Measurements from ENCODE around the gene SLC25A48.

SLC25A48 gene

GRCh38 chr5:135880801-135881200, 46.3 kb downstream of the SLC25A48 start:
- DNase-seq (ENCODE audit: low spot score) (no peak), FAIRE-seq (no peak)

- FAIRE-seq (no peak), DNase-seq (ENCODE audit: low spot score) (no peak)
Observed at GRCh38 chr5:135881244-135881643, 46.8 kb downstream of the SLC25A48 start.

DNA sequence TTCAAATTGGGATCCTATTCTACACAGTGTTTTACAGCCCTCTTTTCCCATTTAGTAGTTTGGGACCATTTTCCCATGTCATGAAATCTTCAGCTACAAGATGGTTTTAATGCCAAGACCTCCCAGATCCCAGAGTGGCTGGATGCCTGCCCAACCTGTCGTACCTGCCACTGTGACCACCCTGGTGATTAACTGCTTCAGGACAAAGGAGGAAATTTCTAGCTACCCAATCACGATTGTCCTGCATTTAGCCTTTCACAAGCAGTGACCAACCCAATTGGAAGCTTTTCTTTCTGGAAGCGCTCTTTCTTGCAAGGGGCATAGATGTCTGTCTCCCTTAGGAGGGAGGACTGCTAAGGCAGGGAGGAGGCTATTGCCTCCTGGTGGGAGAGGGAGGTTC, 47.4 kb downstream of the SLC25A48 start:
- DNase-seq (ENCODE audit: low spot score) (no peak), FAIRE-seq (no peak)

GRCh38 chr5:135883026-135883425, 48.6 kb downstream of the SLC25A48 start:
- no peak for FAIRE-seq

DNA sequence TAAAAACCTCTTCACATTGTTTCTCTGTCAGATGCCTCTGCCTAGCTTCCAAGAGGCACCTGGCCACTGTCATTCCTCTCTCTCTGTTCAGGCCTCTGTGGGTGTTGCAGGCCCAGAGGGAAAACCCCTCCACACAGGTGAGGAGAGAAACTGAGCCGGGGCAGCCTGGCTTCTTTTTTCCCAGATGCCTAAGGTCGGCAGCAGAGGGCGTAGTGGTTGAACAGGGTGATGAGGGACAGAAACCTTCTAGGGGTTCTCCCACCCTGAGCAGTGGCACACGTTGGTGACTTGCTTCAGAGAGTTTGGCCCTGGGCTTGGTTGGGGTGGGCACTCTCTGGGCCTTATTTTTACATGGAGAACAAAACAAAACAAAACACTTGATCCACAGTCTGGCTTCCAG, 49.0 kb downstream of the SLC25A48 start:
- DNase-seq (ENCODE audit: low spot score) (no peak), FAIRE-seq (no peak)

More at GRCh38 chr5:135883026-135883425, 48.6 kb downstream of the SLC25A48 start:
- no peak for DNase-seq (ENCODE audit: low spot score)

DNA sequence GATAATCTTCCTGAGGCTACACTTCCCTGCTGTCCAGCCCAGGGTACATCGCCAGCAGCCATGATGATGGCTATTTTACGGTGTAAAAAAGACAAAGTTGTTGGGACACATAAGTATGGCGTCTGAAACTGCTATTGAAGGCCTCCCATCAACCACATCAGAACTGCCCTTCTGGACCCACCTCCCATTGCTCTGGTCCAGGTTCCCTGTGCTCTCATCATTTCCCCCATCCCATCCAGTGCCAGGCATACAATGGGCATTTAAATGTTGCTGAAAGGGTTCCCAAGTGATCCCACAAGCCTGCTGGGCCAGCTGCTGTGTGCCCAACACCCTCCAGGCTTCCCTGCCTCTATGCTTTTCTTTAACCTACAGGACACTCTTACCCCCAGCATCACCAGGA, 50.6 kb downstream of the SLC25A48 start:
- FAIRE-seq = no peak
- DNase-seq (ENCODE audit: low spot score) = no peak

- no peak for DNase-seq (ENCODE audit: low spot score)
- no peak for FAIRE-seq
Observed at GRCh38 chr5:135886136-135886535, 51.7 kb downstream of the SLC25A48 start.

- no peak for FAIRE-seq
- peak; percentile 65 for DNase-seq (ENCODE audit: low spot score)
Observed at GRCh38 chr5:135887447-135887864, 53.0 kb downstream of the SLC25A48 start.

DNA sequence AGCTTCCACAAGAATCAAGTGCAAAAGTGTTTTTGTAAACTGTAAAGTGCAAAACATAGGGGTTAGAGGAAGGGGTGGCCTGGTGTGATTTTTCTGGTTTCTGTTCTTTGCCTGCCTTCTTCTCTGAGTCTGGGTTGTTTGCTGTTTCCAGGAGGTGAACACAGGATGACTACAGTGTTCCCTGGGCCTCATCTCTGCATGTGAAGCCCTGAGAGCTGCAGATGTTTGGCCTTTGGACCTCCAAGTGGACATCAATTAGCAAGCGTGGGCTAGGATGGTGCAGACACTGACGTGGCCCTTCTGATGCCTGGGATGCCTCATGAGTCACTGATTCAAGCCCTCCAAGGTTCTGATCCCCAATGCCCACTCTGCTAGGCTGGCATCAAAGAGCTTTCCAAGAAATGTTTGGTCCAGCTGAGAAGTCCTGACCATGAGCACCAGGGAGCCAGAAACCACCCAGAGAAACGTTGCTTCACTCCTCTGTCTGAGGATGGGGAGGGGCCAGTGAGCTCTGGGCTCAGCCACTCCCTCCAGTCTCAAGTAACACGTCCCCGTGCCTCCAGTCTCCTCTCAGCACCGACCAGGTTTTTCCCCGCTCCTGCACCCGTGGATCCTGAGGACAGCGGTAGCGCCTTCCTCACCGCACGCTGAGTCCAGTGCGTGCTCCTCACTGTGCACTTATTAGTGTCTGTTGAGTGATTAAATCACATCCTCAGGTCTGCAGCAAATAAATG, 53.6 kb downstream of the SLC25A48 start:
- no peak for FAIRE-seq
- DNase-seq (ENCODE audit: low spot score) = no peak

DNA sequence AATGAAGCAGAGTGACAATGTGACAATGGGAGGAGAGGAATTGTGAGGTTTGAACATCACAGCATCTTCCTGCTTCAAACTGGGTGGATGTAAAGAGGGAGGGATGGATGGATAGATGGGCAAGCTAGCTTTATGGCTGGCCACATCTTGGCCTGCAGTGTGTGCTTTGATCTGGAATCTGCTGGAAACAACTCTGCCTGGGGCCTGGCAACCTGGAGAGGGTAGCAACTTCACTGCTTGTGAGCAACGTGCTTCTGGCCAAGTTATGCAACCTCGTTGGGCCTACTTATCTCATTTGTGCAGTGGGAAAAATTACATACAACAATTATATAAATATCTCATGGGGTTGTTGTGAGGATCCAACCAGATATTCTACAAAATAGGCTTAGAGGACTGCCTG, 55.8 kb downstream of the SLC25A48 start:
- no peak for FAIRE-seq
- no peak for DNase-seq (ENCODE audit: low spot score)

DNA sequence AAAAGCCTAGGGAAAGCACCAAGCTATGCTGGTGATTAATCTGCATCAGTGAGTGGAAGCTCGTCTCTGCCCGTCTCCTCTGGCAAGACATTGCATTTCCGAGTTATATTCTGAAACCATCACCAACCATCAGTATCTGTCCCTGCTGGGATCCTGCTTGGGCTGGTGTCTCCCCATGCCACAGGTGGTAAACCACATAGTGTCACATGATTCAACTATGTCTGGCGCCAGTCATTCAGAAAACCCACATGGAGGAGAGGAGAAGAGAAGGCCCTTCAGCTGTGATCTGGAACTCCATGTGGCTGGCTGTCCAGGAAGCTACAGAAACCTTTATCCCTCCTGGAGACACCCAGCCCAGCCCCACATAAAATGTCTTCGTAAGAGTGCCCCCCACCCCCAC, 56.4 kb downstream of the SLC25A48 start:
- peak; percentile 96 for FAIRE-seq
- peak; percentile 89 for DNase-seq (ENCODE audit: low spot score)

DNA sequence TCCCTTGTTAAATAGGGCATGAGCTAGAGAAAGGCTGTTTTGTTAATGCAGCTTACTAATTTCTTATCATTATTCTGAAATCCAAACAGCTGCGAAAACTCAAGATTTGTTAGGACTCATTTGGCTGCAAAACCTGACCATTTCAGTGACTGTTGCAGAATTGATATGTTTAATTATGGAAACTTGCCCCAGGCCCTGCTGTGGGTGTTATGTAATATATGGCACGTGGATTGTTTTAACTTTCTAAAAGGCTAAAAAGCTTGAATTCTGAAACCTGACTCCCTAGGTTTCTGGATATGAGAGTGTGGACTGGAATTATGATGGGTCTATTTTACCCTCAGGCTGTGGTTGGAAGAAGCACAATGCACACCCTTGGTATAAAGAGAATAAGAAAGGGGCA, 56.8 kb downstream of the SLC25A48 start:
- DNase-seq (ENCODE audit: low spot score) (no peak), FAIRE-seq (no peak)

- DNase-seq (ENCODE audit: low spot score) = no peak
Observed at GRCh38 chr5:135891791-135892190, 57.3 kb downstream of the SLC25A48 start.

GRCh38 chr5:135894276-135894675, 59.8 kb downstream of the SLC25A48 start:
- DNase-seq (ENCODE audit: low spot score) (no peak), FAIRE-seq (no peak)

More at GRCh38 chr5:135891791-135892190, 57.3 kb downstream of the SLC25A48 start:
- FAIRE-seq = no peak

DNA sequence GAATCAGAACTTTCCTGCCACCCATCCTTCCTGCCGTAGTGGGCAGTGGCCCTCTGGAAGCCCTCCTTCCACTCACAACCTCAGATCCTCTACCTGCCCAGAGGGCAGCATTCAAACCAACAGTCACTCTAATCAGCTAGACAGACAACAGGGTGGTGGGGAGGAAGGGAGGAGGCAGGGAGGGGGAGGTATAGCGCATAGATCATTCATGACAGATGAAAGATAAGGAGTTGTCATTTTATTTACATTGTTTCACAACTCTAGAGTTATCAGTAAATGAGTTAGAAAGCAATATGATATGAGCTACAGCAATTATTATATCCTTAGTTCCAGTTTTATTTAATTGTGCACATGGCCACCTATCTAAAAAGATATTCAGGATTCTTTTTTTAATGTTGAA, 60.3 kb downstream of the SLC25A48 start:
- FAIRE-seq = no peak

GRCh38 chr5:135895474-135896006, 61.1 kb downstream of the SLC25A48 start, which contains the start of gene IL9:
Gene IL9, minus strand, starts transcription at chr5:135895841. Its CDS starts 25 bp downstream, at chr5:135895816.
- no peak for DNase-seq (ENCODE audit: low spot score)
- FAIRE-seq = no peak

More for the DNA sequence above, 60.3 kb downstream of the SLC25A48 start:
- DNase-seq (ENCODE audit: low spot score) = no peak

- no peak for DNase-seq (ENCODE audit: low spot score)
Observed at GRCh38 chr5:135898651-135899050, 64.2 kb downstream of the SLC25A48 start.

DNA sequence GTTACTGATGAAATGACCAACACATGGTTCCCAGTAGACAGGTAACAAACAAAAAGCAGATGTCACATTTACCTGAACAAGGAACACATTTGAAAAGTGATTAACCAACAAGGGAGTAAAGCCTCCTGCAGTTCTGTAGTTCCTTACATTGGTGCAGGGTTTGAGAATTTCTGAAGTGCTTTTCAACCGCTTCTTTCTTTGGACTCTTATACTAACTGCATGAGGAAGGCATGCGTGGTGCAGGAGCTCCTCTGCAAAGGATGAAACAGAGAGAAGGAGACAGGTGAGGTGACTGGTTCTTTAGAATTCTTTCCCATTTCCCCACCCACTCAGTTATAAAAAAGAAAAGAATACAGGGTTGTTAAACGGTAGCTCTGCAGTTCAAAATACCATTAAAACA, 65.8 kb downstream of the SLC25A48 start:
- FAIRE-seq = no peak
- DNase-seq (ENCODE audit: low spot score) = no peak

More at GRCh38 chr5:135898651-135899050, 64.2 kb downstream of the SLC25A48 start:
- FAIRE-seq = no peak

DNA sequence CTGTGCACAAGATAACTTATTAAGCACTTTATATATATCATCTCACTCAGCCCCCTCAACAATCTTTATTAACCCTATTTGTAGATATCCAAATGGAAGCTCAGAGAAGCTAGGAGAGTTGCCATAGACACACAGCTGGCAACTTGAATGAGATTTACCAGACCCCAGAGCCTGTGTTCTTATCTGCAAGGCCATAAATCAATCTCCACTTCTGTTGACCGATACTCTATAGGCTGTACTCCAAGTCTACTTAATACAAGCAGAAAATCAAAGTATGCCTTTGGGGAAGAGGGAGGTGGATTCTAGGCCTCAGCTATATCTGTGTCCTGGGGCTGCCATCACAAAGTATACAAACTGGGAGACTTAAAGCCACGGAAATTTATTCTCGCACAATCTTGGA, 67.2 kb downstream of the SLC25A48 start:
- DNase-seq (ENCODE audit: low spot score) = no peak

GRCh38 chr5:135905144-135905543, 70.7 kb downstream of the SLC25A48 start:
- DNase-seq (ENCODE audit: low spot score) (no peak), FAIRE-seq (no peak)

More for the DNA sequence above, 67.2 kb downstream of the SLC25A48 start:
- no peak for FAIRE-seq

- no peak for FAIRE-seq
- DNase-seq (ENCODE audit: low spot score) = no peak
Observed at GRCh38 chr5:135913713-135914626, 79.5 kb downstream of the SLC25A48 start.

GRCh38 chr5:135915466-135916001, 81.1 kb downstream of the SLC25A48 start:
- FAIRE-seq = no peak
- DNase-seq (ENCODE audit: low spot score) = no peak
